ENCODE results near the gene SLC26A11. TPM values are rescaled to one million over a fixed set of nuclear protein-coding genes. Genes with fewer than 3 reads are reported as not detected.
A peak's percentile ranks its signal among the peaks of the same experiment; 100 is the strongest.

SLC26A11 gene
- total RNA-seq, 1 experiment from 2014 or later = 26.5 TPM

DNA sequence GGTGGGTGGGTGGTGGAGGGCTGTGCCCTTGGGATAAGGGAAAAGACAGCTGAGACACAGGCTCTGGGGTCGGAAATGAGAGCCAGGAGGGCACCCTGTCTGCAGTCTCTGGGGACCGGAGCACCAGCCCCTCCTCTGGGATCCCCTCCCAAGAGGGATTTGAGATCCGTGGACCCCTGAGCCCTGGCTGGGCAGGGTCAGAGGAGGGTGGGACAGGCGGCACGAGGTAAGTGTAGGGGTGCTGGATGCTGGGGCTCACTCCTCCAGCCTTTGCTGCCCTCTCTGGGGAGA, 519 bp upstream of the SLC26A11 start:
- no peak overlapping the region for H2BK20ac ChIP-seq (ENCODE audit: low read depth, low read length, poor library complexity, severe bottlenecking)
- H3K9me3 Mint-ChIP-seq = no peaks in the 10 kb centered on the region
- no peak overlapping the region for H2BK5ac ChIP-seq (ENCODE audit: insufficient read length, low read length)

More for the DNA sequence above, 519 bp upstream of the SLC26A11 start:
- Histone ChIP-seq H3K27ac (ENCODE audit: insufficient read length, low read depth, low read length) (no peak overlapping the region), H3K14ac (ENCODE audit: insufficient read depth, low read length) (peak overlapping the region; percentile 78), H3K27me3 (ENCODE audit: insufficient read depth, low read length) (no peaks in the 10 kb centered on the region), H3K9me3 (ENCODE audit: control insufficient read depth, low read depth, low read length) (no peaks in the 10 kb centered on the region), H4K8ac (replicated peaks; ENCODE audit: insufficient read length, low read depth, low read length) (no peak overlapping the region), H2AK5ac (ENCODE audit: insufficient read length, low read length) (no peak overlapping the region), H2BK12ac (ENCODE audit: insufficient read length, low read depth, low read length) (no peak overlapping the region), H3K23ac (ENCODE audit: insufficient read length, low read depth, low read length) (no peak overlapping the region), H3K56ac (ENCODE audit: insufficient read length, low read depth, low read length) (no peak overlapping the region), H3K4ac (ENCODE audit: low read depth, low read length) (no peak overlapping the region), H4K5ac (ENCODE audit: insufficient read length, low read depth, low read length) (no peak overlapping the region), H4K20me1 (ENCODE audit: control insufficient read depth, insufficient read depth, insufficient read length) (no peaks in the 10 kb centered on the region), H3K79me1 (ENCODE audit: insufficient read depth, low read depth, low read length, poor library complexity, severe bottlenecking) (no peaks in the 10 kb centered on the region), H3K4me2 (ENCODE audit: insufficient read depth, insufficient read length, low read length) (peak overlapping the region; percentile 62), H3K18ac (ENCODE audit: insufficient read length, low read depth, low read length) (no peak overlapping the region), H3K79me2 (ENCODE audit: insufficient read depth, low read length) (no peaks in the 10 kb centered on the region), H2BK120ac (ENCODE audit: low read depth, low read length, poor library complexity, severe bottlenecking) (no peak overlapping the region), H3K23me2 (ENCODE audit: insufficient read length, low read depth, low read length, poor library complexity, severe bottlenecking) (peaks cover 5% of the 10 kb centered on the region), H2BK15ac (ENCODE audit: low read depth, low read length) (no peak overlapping the region), H3T11ph (ENCODE audit: low read length) (no peak overlapping the region), H4K91ac (ENCODE audit: insufficient read length, low read depth, low read length) (no peak overlapping the region), H3K9ac (ENCODE audit: extremely low read depth, insufficient read length, low read length) (peak overlapping the region; percentile 66), H3K4me1 (ENCODE audit: insufficient read depth, low read length) (no peaks in the 10 kb centered on the region), H2AFZ (ENCODE audit: low read length) (no peak overlapping the region)
- Mint-ChIP-seq H3K36me3 (ENCODE audit: insufficient read depth in 1 of 3, low read depth in 3 of 3) (peaks cover 10 to 27% (median 26%) of the 10 kb centered on the region in 3 experiments; a peak in 5 of 7 replicates), H3K27ac (peak overlapping the region in 2 of 3 experiments; percentile 55 to 93; a peak in 3 of 7 replicates), H3K4me1 (peaks cover 16 to 19% of the 10 kb centered on the region in 2 experiments), H3K4me3 (peak overlapping the region; percentile 91 to 95), H3K27me3 (ENCODE audit: low read depth) (no peaks in the 10 kb centered on the region; the same call in 1 of the 2 replicates)
- TF ChIP-seq, protein P1, sequence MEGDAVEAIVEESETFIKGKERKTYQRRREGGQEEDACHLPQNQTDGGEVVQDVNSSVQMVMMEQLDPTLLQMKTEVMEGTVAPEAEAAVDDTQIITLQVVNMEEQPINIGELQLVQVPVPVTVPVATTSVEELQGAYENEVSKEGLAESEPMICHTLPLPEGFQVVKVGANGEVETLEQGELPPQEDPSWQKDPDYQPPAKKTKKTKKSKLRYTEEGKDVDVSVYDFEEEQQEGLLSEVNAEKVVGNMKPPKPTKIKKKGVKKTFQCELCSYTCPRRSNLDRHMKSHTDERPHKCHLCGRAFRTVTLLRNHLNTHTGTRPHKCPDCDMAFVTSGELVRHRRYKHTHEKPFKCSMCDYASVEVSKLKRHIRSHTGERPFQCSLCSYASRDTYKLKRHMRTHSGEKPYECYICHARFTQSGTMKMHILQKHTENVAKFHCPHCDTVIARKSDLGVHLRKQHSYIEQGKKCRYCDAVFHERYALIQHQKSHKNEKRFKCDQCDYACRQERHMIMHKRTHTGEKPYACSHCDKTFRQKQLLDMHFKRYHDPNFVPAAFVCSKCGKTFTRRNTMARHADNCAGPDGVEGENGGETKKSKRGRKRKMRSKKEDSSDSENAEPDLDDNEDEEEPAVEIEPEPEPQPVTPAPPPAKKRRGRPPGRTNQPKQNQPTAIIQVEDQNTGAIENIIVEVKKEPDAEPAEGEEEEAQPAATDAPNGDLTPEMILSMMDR (conservative IDR thresholded peaks at IDR 0.05) = no peak
- no CpG with 5 or more reads among the region's 5 CpGs for WGBS (ENCODE audit: extremely low coverage, insufficient read length, low lambda C conversion rate)
- DNase-seq = no peak
